IPS-11a (cell line): ENCODE results near the gene IL20.
"Not testable (repeated sequence)": the region's sequence is repeated elsewhere in the genome, so short reads cannot be mapped to it uniquely, and the experiment has no call there.

Source experiments
- H3K4me3 ChIP-seq: one replicate; pipeline ENCODE4 v1.5.1; 2013; ENCODE audit warnings: low read depth, low read length, control low read depth

Gene IL20

DNA sequence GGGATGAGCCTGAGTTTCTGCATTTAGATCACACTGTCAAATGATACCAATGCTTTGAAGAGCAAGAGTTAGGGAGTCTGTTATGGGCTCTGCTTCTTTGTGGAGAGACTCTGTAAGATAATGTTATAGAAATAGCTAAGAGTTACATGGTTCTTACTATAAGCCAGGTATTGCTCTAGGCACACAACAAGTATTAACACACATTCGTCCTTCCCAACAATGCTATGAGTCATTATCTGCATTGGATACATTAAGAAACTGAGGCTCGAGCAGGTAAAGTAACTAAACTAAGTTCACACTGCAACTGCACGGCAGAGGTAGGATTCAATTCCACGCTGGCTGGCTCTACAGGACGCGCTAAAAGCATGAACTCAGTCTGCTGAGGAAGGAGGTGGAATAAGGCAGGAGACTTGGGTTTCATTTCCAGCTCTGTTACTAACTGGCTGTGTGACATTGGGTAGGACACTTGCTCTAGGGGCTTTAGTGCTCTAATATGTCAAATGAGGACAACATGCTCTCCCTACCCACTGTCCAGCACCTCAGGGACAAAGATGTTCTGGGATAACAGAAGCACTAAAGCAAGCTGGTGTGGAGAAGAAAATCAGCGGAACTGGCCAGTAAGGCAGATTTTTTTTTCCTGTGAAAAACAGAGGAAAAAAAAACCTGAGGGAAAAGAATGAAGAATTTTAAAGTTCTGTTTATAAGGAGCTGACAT, 23.7 kb upstream of the IL20 start:
- H3K4me3 ChIP-seq, result no peak overlapping the region

DNA sequence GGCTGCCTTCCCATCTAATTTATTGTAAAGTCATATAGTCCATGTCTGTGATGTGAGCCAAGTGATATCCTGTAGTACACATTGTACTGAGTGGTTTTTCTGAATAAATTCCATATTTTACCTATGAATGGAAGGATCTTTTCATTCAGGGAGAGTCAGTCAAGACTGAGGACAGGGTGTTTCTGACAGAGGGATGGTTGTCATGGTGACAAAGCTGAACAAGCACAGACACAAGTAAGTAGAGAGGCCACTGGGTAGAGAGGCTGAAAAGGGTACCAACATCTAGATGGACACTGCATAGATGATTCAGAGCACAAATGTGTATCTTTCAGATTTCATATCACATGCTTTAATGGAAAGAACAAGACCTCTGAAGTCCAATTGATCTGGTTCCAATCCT, 22.6 kb upstream of the IL20 start:
- no peak overlapping the region for H3K4me3 ChIP-seq

DNA sequence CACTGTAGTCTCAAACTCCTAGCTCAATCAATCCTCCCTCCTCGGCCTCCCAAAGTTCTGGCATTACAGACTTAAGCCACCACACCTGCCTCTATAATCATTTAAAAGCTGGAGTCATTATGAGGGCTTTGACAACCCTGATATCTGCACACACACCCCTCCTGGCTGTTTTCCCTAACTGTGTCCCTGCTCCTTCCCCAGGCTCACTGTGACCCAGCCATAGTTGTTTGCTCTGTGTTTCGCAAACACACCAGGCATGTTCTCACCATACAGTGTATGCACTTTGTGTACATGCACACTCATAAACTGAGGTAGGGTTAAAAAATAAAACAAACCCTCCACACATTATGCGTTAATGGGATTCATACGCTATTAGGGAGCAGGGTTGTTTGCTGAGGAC, 21.8 kb upstream of the IL20 start:
- no peak overlapping the region for H3K4me3 ChIP-seq

DNA sequence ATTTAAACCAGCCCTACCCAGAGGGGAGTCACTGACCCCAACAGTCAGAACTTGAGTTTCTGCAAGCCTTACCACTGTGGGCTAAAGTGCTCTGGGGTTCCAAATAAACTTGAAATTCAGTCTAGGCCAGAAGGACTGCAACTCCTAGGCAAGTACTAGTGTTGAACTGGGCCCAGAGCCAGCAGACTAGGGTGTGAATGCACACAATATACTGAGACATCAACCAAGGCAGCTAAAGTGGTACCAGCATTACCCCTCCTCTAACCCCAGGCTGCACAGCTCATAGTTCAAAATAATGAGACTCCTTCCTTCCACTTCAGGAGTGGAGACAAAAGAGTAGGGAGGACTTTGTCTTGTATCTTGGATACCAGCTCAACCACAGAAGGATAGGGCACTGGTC, 18.9 kb upstream of the IL20 start:
- no peak overlapping the region for H3K4me3 ChIP-seq

DNA sequence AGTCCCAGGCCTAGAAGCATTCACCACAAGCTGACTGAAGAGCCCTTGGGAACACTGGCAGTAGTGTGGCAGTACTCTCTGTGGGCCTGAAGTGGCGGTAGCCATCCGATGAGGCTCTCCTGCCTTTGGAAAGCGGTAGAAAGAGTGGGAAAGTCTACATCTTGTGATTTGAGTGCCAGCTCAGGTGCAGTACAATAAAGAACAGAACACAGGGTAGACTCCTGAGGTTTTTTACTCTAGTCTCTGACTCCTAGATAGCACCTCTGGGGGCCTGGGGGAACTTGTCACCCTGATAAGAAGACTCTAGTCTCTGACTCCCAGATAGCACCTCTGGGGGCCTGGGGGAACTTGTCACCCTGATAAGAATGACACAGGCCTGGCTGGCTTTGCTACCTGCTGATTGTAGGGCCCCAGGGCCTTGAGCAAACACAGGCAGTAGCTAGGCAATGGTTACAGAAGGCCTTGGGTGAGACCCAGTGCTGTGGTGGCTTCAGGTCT, 18.0 kb upstream of the IL20 start:
- H3K4me3 ChIP-seq, result no peak overlapping the region

DNA sequence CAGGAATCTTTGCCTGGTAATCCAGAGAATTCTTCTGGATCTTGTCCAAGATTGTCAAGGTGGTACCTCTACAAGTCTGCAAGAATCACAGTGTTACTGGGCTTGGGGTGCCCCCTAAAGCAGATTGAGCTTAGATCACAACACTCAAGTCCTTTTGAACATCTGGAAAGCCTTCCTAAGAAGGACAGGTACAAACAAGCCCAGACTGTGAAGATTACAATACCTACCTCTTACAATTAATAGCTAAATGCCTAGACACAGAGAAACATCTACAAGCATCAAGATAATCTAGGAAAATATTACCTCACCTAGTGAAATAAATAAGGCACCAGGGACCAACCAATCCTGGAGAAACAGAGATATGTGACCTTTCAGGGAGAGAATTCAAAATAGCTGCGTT, 17.5 kb upstream of the IL20 start:
- no peak overlapping the region for H3K4me3 ChIP-seq

DNA sequence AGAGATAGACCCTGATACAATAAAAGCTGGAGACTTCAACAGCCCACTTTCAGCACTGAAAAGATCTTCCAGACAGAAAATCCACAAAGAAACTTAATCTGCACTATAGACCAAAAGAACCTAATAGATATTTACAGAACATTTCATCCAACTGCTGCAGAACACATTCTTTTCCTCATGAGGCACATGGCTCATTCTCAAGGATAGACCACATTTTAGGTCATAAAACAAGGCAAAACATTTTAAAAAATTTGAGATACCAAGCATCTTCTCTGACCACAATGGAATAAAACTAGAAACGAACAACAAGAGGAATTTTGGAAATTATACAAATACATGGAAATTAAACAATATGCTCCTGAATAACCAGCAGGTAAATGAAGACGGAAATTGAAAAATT, 15.0 kb upstream of the IL20 start:
- no peak overlapping the region for H3K4me3 ChIP-seq

DNA sequence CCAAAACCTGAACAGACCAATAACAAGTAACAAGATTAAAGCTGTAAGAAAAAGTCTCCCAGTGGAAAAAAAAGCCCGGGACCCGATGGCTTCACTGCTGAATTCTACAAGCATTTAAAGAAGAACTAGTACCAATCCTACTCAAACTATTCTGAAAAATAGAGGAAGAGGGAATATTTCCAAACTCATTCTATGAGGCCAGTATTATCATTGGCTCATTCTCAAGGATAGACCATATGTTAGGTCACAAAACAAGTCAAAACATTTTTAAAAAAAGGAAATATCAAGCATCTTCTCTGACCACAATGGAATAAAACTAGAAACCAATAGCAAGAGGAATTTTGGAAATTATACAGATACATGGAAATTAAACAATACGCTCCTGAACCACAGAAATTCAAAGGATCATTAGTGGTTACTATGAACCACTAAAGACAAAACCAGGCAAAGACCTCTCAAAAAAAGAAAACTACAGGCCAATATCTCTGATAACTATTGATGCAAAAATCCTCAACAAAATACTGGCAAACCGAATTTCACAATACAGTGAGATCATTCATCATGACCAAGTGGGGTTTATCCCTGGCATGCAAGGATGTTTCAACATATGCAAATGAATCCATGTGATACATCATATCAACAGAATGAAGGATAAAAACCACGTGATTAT, 13.9 kb upstream of the IL20 start:
- H3K4me3 ChIP-seq, result no peak overlapping the region

DNA sequence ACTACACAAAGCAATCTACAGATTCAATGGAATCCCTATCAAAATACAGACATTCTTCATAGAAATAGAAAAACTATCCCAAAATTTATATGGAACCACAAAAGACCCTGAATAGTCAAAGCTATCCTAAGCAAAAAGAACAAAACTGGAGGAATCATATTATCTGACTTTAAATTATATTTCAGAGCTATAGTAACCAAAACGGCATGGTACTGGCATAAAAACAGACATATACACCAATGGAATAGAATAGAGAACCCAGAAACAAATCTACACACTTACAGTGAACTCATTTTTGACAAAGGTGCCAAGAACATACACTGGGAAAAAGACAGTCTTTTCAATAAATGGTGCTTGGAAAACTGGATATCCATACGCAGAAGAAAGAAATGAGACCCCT, 12.8 kb upstream of the IL20 start:
- H3K4me3 ChIP-seq, result not testable (repeated sequence)

DNA sequence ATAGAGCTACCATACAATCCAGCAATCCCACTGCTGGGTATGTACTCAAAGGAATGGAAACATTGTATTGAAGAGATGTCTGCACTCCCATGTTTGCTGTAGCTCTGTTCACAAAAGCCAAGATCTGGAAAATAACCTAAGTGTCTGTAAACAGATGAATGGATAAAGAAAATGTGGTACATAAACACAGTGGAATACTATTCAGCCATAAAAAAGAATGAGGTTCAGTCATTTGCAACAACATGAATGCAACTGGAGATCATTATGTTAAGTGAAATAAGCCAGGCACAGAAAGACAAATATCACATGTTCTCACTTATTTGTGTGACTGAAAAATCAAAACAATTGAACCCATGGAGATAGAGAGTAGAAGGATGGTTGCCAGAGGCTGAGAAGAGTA, 11.7 kb upstream of the IL20 start:
- not testable (repeated sequence) for H3K4me3 ChIP-seq

DNA sequence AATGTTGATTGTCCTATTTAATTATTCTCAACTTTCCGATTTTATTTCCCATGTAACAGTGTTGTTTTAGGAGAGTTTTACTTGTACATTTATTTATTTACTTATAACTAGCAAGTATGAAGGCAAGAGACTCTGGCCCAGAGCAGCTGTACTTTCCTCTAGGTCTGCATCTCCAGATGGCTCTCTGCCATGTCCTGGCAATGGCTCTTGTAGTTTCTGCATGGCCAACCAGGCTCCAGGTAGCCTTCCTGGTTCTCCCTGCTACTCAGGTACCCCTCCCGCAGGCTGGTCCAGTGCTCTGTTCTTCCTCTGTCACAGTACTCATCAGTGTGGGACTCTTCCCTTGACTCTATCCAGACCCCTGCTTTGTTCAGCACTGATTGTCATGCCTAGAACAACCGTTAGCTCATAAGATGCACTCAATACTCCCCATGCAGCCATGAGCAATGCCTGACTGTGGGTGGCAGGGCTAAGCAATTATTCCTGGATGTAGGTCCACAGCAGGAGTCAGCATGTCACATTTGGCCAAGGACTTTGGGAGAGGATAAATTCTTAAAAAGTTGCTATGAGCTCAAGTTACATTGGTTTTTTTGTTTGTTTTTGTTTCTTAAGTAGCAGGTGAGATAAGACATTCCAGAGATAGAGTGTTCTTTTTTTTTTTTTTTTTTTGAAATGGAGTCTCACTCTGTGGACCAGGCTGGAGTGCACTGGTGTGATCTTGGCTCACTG, 10.9 kb upstream of the IL20 start:
- no peak overlapping the region for H3K4me3 ChIP-seq

DNA sequence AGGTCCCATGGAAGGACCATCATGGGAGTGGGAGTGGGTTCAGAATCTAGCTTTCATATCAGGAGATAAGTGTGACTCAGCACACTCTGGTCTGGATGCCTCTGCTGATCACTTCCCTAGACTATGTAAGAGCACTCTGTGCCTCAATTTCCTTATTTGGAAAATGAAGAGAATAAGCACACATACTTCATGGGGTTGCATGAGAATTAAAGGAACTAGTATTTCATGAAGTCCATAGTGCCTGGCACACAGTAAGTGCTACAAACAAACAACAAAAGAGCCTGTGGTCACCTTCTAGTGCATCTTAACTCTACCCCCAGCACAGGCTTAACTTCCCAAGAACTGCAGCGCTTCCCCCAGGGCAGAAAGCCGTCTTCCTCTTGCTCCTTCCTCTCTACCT, 9.6 kb upstream of the IL20 start:
- H3K4me3 ChIP-seq, result no peak overlapping the region

DNA sequence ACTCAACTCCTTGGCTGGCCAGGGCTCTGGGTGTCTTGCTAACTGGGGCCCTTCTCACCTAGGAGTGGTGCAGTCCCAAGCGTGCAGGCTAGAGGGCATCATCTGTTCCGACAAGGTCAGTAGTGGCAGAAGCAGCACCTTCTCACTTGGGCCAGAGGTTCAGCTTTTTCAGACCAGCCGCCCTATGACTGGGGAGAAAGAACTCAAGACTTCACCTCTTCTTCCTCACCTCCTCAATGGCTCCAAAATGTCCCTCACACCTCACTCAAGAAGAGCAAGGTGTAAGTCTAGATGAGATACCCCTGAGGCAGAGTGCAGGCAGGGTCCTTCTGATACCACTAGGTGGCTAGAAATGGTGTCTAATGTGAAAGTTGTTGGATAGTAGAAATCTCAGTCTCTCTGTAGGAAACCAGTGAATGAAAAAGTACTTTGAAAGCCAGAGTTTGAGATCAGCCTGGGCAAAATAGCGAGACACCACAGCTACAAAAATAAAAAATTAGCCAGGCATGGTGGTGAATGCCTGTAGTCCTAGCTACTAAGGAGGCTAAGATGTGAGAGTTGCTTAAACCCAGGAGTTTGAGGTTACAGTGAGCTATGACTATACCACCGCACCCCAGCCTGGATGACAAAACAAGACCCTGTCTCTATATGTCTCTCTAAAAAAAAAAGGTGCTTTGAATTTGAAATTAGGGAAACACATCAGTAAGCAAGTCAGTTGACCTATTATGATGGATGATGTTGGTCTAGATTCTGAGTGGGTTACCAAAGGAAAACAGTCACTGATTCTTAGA, 8.6 kb upstream of the IL20 start:
- H3K4me3 ChIP-seq, result no peak overlapping the region

DNA sequence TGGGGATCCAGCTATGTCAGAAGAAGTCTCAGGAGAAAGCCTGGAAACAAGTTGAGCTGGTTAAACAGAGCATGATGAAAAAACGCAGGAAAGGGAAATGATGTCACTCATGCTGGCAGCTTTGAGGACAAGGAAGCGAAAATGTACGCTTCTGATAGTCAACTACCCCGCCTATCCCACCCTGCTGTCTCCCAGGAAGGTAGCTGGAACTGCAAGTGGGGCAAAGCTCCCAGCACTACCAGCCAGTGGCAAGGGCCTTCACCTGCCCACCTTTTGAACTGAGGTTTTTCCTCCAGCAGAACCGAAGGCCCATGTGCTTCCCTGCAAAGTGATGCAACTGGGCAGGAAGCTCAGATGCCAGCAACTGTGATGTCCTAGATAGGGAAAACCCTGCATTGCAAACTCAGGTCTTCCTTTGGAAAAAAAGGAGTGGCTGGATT, 6.3 kb upstream of the IL20 start:
- no peak overlapping the region for H3K4me3 ChIP-seq

DNA sequence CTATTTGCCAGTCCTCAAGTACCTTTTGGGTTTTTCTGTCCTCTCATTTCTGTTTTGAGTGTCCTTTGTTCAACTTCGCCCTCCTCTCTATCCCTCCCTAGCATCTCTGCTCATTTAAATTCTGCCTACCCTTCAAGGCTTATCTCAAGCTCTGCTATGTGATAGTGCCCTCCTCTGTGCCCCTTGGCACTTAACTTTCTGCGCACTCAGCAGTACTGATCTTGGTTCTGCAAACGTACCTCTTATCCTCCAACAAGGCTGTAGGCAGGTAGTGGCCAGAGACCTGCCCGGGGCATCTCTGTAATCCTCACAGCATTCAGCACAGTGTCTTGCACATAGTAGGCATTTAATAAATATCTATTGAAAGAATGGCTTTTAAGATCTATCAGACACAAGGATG, 5.3 kb upstream of the IL20 start:
- H3K4me3 ChIP-seq, result no peak overlapping the region

DNA sequence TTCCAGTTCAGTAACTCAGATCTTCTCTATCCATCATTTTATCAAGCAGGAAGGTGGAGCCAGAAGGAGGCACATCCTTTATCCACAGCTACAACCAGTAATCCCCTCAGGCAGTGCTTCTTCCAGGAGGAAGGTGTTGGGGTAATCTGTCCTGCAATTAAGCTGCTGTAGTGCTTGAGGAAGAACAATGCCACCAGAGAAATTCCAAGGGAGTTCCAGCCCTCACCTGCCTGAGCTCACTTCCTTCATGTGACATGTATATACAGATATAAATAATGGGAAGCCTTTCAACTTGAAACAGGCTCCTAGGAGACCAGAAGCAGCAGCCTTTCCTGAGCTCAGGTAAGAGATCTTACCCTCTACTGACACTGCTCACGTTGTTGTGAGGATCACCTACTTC, 2.2 kb upstream of the IL20 start:
- H3K4me3 ChIP-seq, result no peak overlapping the region

DNA sequence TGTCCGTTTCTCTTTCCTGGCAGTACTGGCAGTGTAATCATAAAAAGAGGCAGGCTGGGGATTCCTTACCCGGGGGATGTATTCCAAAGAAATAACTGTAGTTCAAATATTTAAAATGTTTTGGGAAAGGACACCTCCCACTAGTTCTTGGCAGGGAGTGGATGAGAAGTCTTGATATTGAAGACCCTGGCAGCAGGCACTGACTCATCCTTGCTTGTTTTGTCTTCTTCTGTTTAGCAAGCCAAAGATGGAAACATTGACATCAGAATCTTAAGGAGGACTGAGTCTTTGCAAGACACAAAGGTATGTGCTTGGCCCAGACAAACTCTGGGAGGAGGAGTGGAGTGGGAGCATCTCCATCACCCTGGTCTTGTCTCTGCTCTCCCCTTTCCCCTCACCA, 639 bp downstream of the IL20 start:
- H3K4me3 ChIP-seq, result no peak overlapping the region

DNA sequence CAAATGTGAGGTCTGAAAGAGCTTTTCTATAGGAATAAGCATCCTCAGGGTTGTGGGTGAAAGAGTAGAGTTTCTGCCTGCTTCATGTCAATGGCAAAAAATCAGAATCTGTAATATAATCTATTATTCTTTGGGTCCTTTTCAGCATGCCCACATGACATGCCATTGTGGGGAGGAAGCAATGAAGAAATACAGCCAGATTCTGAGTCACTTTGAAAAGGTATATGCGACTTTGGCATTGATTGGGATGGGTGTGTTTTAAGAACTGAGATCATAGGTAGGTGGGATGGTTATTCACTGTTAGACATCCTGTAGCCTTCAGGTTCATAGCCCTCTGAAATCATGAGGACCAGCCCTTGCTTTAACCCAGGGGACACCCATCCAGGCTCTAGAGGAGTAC, 1.8 kb downstream of the IL20 start:
- no peak overlapping the region for H3K4me3 ChIP-seq

DNA sequence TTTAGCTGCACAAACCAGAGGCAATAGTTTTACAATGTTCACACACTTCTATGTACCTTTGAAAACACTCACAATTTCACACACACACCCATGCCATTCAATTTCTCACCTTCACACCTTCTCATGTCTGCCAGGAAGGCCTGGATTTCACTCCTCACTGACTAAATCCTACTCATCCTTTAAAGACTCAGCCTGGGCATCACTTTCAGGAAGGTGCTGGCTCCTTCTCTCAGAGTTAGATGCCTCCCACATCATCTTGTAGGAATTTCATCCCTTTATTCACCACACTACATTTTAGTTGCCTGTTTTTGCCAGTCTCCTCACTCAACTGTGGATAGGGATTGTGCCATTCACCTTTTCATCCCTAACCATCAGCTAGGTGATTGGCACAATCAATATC, 2.3 kb downstream of the IL20 start:
- H3K4me3 ChIP-seq, result no peak overlapping the region

DNA sequence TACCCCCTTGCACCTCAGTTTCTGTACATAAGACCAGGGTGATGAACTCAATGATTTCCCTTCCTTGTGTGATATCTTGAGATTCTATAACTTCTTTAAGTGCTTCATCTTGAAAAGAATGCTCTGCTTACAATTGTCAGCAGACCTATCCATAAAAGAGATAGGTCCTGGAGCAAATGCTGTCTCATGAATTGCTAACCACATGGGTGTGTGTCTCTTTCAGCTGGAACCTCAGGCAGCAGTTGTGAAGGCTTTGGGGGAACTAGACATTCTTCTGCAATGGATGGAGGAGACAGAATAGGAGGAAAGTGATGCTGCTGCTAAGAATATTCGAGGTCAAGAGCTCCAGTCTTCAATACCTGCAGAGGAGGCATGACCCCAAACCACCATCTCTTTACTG, 2.8 kb downstream of the IL20 start:
- no peak overlapping the region for H3K4me3 ChIP-seq

DNA sequence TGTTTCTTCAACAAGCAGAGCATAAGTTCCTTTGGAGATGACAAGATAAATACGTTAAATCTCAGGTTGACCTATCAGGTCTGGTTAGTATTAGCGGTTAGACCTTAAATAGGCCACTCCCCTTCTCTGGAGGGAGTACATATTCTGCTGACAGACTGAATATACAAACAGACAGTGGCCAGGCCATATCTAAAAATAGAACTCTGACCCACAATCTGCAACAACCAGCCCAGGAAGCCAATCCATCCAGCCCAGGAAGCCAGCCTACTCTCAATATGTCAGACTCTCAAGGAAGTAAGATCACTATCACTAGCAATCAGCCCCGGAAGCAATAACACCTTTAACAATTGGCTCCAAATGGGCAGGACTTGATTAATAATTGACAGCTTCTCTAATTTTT, 6.7 kb downstream of the IL20 start:
- H3K4me3 ChIP-seq, result no peak overlapping the region
